ENCODE measurements around the gene GABRB1.

Gene GABRB1

GRCh38 chr4:47118192-47118929 lies 87.0 kb downstream of the GABRB1 start:
- DNase-seq (ENCODE audit: low read depth), result no peak

- DNase-seq (ENCODE audit: low read depth), result no peak
Measured at GRCh38 chr4:47120783-47121182, 89.4 kb downstream of the GABRB1 start.

- DNase-seq (ENCODE audit: low read depth), result peak; percentile 8
Measured at GRCh38 chr4:47122592-47123291, 91.4 kb downstream of the GABRB1 start.

GRCh38 chr4:47128991-47129390 lies 97.6 kb downstream of the GABRB1 start:
- no peak for DNase-seq (ENCODE audit: low read depth)

- DNase-seq (ENCODE audit: low read depth), result no peak
Measured at GRCh38 chr4:47135210-47135609, 103.8 kb downstream of the GABRB1 start.

GRCh38 chr4:47143261-47143660 lies 111.9 kb downstream of the GABRB1 start:
- no peak for DNase-seq (ENCODE audit: low read depth)

GRCh38 chr4:47145630-47146029 lies 114.3 kb downstream of the GABRB1 start:
- no peak for DNase-seq (ENCODE audit: low read depth)

- no peak for DNase-seq (ENCODE audit: low read depth)
Measured at GRCh38 chr4:47154816-47155370, 123.5 kb downstream of the GABRB1 start.

- DNase-seq (ENCODE audit: low read depth), result no peak
Measured at GRCh38 chr4:47155919-47156318, 124.6 kb downstream of the GABRB1 start.

- no peak for DNase-seq (ENCODE audit: low read depth)
Measured at GRCh38 chr4:47160095-47160494, 128.7 kb downstream of the GABRB1 start.

- DNase-seq (ENCODE audit: low read depth), result no peak
Measured at GRCh38 chr4:47167081-47168035, 136.0 kb downstream of the GABRB1 start.

- no peak for DNase-seq (ENCODE audit: low read depth)
Measured at GRCh38 chr4:47184083-47184482, 152.7 kb downstream of the GABRB1 start.

GRCh38 chr4:47185761-47186160 lies 154.4 kb downstream of the GABRB1 start:
- no peak for DNase-seq (ENCODE audit: low read depth)

GRCh38 chr4:47187608-47188007 lies 156.2 kb downstream of the GABRB1 start:
- no peak for DNase-seq (ENCODE audit: low read depth)

- no peak for DNase-seq (ENCODE audit: low read depth)
Measured at GRCh38 chr4:47193179-47193578, 161.8 kb downstream of the GABRB1 start.

GRCh38 chr4:47194036-47194737 lies 162.8 kb downstream of the GABRB1 start:
- DNase-seq (ENCODE audit: low read depth), result no peak

GRCh38 chr4:47195706-47196105 lies 164.3 kb downstream of the GABRB1 start:
- DNase-seq (ENCODE audit: low read depth), result no peak

- no peak for DNase-seq (ENCODE audit: low read depth)
Measured at GRCh38 chr4:47198791-47199190, 167.4 kb downstream of the GABRB1 start.

GRCh38 chr4:47203593-47203992 lies 172.2 kb downstream of the GABRB1 start:
- no peak for DNase-seq (ENCODE audit: low read depth)

- DNase-seq (ENCODE audit: low read depth), result no peak
Measured at GRCh38 chr4:47207555-47207954, 176.2 kb downstream of the GABRB1 start.

GRCh38 chr4:47209833-47210232 lies 178.5 kb downstream of the GABRB1 start:
- no peak for DNase-seq (ENCODE audit: low read depth)
